NB4 (cell line): ENCODE results near the gene BIVM.

Experiments used
- DNase-seq: peaks from one replicate; pipeline ENCODE4 v3.0.0; 2010; ENCODE audit warnings: low read depth
- H3K4me3 ChIP-seq: one replicate; pipeline ENCODE4 v1.5.1; 2011; ENCODE audit warnings: mild to moderate bottlenecking, low read depth, low read length, moderate library complexity
- CTCF ChIP-seq: IDR thresholded peaks from one replicate; pipeline ENCODE4 v1.5.1; 2012; ENCODE audit warnings: low read depth, low read length
- MAX ChIP-seq: IDR thresholded peaks from 2 replicates; pipeline ENCODE4 v1.6.1; 2011; ENCODE audit warnings: low read depth, low read length
- MYC ChIP-seq: IDR thresholded peaks from 2 replicates; pipeline ENCODE4 v1.6.1; 2011; ENCODE audit warnings: low read depth, low read length
- POLR2A ChIP-seq: IDR thresholded peaks from 2 replicates; pipeline ENCODE4 v1.6.1; 2011; ENCODE audit warnings: mild to moderate bottlenecking; ENCODE audit not compliant: insufficient read length; ENCODE audit errors: extremely low read depth

The BIVM gene

GRCh38 chr13:102881819-102882686, 83.1 kb downstream of the BIVM start:
- no peak overlapping the region for H3K4me3 ChIP-seq
- no peak for TF ChIP-seq MYC
- TF ChIP-seq MAX, result no peak
- no peak for TF ChIP-seq CTCF
- TF ChIP-seq POLR2A, result no peak
- DNase-seq, result no peak
